ENCODE data around the gene MED23. TPM values are rescaled to one million over a fixed set of nuclear protein-coding genes. Genes with fewer than 3 reads are reported as not detected.

MED23 gene
- polyA plus RNA-seq, 3 donors, result 43.9 to 64.0 (median 59.0) TPM

GRCh38 chr6:131524695-131525336 lies 103.2 kb downstream of the MED23 start:
- no peak for DNase-seq

GRCh38 chr6:131523988-131524673 lies 103.9 kb downstream of the MED23 start:
- no peak for DNase-seq

Other genes starting within 250 kb of the MED23 start
- gene ARG1, start 55.0 kb downstream of the MED23 start, polyA plus RNA-seq (ENCODE audit: insufficient read length in 3 of 3), result under 1 TPM; 0.28 to 0.84 (median 0.74) TPM
- 10 to 100 TPM in 2 of 3 donors, 1 to 10 TPM in 1; 5.1 to 12.8 (median 11.3) TPM for gene ENPP3, start 9.1 kb upstream of the MED23 start, polyA plus RNA-seq (ENCODE audit: insufficient read length in 3 of 3)
- gene OR2A4, start 73.2 kb upstream of the MED23 start, polyA plus RNA-seq (ENCODE audit: insufficient read length in 3 of 3), result under 1 TPM in 1 of 3 donors, not detected in 2; 0.38 TPM
- not detected for gene CTAGE9, start 82.8 kb upstream of the MED23 start, polyA plus RNA-seq (ENCODE audit: insufficient read length in 3 of 3)
- gene ENPP1, start 179.8 kb upstream of the MED23 start, polyA plus RNA-seq (ENCODE audit: insufficient read length in 3 of 3), result 10 to 100 TPM; 16.9 to 26.1 (median 21.5) TPM

Data from renal pelvis (tissue), 4 donors.